GM19351 (cell line): ENCODE data around the gene IL11RA.

Experiments
- ATAC-seq: cut with Tn5 transposase; IDR thresholded peaks from one replicate; pipeline ENCODE4 v1.9.1; 2021; ENCODE audit warnings: mild to moderate bottlenecking, moderate library complexity; ENCODE audit not compliant: unreplicated experiment

IL11RA gene

DNA sequence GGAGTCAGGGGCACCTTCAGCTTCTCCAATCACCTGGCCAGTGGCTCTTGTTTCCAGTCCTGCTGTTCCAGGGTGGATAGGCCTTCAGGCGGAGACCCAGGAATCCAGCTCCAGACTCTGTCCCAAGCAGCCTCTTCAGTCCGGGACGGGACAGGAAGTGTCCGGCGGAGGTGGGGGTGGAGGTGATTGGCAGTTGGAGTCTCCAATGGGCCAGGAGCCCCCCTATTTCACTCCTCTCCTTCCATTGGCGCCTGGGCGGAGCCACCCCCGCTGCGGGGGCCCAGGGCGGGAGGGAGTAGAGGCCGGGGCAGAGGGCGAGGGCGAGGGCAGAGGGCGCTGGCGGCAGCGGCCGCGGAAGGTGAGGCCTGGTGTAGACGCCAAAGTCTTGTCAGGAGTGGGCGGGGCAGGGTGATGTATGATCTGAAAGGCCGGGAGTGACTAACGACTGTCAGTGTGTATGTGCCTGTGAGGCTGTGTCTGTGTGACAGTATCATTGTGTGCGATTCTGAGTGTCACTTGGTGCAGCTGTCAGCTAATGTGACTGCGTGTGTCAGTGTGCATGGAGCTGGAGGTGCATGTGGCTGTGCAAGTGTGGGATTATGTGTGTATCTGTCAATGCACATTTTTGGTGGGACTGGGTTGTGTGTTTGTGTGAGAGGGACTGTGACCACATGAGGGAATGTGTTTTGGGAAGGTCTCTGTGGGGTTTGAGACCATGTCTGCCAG, at the start of gene IL11RA:
Gene IL11RA (plus strand): TSS at position 310 of the 726 bp plus-strand sequence. CDS start 3,033 bp downstream, outside the sequence.
- ATAC-seq = peak; percentile 40

- peak; percentile 62 for ATAC-seq
These were observed 48.3 kb upstream of the IL11RA start for GRCh38 chr9:34603610-34604231.

DNA sequence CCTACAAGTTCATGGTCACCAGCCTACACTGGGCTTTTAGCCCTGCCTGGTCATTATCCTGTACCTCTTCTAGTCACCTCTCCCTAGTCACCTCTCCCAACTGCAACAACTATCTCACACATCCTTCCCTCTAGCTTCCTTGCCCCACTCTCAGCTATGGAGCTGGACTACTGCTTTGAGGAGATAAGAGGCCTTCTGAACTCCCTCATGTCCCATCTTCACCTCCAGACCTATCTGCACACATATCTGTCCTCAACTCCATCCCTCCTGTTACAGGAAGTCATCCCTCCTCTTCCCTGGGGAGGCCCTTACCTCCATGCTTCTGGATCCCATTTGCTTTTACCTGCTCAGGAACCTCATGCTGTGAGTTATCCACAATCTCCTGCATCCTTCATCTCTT, 45.8 kb upstream of the IL11RA start:
- no peak for ATAC-seq

GRCh38 chr9:34606905-34607304, 45.1 kb upstream of the IL11RA start:
- ATAC-seq = no peak

DNA sequence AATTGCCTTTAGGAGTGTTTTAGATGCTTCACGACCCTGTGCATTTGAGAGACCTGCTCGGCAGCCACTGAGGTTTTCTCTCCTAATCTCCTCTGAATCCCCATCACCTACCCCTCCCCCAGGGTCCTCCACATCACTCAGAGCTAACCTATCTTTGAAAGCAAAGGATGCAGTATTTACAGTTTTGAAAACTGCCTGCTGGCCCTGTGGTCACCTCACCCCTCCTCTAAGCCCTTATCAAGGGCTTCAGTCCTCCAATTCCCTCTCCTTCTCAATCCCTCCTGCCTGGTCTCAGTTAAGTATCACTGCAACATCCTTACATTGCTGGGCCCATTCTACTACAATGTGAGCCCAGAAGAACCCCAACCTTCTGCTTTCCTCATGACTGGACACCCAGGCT, 44.7 kb upstream of the IL11RA start:
- no peak for ATAC-seq

DNA sequence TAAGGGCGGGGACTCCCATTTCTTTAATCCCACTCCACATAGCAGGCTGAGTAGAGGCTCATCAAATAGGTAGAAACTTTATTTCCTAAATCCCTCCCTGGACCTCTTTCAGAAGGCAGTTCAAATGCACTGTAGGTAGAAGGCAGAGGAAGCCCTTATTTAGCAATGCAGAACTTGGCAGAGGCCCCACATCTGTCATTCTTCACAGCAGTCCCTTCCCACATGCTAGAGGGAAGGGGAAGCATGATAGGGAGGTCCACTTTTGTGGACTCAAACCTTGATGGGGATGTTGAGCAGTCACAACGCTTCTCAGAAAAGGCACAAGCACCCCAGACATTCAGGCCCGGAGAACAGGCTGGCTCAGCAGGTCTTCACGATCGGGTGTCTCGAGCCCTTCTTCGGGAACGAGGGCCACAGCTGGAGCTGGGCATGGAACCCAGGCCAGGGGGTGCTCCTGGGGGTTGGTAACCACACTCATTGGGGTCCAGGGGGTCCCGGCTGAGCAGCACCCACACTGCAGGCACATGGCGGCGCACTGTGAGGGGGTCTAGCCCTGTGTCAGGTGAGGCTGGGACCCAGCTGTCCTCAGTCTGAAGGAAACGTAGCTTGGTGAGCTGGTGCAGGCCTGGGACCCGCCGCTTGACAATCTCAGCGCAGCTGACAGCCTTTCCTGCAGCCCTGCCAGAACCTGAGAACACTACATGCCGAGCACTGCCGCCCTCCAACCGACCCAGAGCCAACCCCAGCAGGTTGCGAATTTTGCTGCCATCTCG, 41.4 kb upstream of the IL11RA start:
- ATAC-seq = no peak

- peak; percentile 16 for ATAC-seq
These were observed 40.7 kb upstream of the IL11RA start for GRCh38 chr9:34611251-34611810.

DNA sequence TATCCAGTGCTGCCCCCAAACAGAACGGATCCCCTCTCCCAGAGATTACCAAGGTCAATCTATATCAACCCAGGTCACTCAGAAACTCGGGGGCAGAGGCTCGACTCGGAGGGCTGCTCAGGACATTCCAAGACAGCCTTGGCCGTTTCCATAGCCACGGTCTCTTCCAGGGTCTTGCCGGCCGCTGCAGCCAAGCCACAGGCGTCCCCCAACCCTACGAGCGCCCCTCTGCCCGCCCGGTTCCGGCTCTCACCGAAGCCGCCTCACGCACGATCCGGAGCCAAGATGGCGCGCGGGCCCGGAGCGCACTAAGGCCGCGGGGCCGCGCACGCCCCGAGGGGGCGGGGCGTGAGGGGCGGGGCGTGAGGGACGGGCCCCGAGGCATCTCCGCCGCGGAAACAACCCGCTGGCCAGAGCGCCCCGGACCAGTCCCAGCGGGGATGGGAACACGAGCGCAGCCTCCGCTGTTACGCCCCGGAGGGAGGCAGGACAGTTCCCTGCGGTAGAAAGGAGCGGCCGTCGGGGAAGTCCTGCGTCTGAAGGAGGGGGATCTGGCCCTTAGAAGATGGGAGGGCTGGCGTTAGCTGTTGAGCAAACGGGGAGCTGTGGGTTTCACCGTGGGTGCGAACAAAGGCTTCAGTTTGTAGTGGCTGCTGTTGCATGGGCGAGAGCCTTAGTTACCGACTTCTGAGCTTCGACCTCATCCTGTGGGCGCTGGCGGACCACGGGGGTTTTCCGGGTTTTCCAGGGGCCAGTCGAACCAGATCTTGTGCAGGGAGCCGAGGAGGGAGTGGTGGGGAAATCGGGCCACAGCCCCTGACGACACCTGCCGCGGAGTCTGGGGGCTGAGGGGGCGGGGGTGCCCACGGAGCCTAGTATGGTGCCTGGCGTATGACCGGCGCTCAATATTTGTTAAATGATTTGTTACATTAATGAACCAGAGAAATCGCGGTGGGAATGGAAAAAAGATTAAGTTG, 39.9 kb upstream of the IL11RA start, which contains the start of gene RPP25L:
Gene RPP25L (minus strand): TSS at position 287 of the 977 bp plus-strand sequence. CDS start 801 bp downstream, outside the sequence.
- ATAC-seq = peak; percentile 85

GRCh38 chr9:34612788-34613390, 39.1 kb upstream of the IL11RA start:
- peak; percentile 48 for ATAC-seq

GRCh38 chr9:34615132-34615531, 36.9 kb upstream of the IL11RA start:
- ATAC-seq = no peak

- ATAC-seq = peak; percentile 100
These were observed 31.7 kb upstream of the IL11RA start, which contains the start of gene DCTN3 for GRCh38 chr9:34620061-34620994. DCTN3 (minus strand) TSS chr9:34620495; CDS start chr9:34620464, 31 bp downstream.

GRCh38 chr9:34623374-34624235, 28.4 kb upstream of the IL11RA start:
- no peak for ATAC-seq

- ATAC-seq = no peak
These were observed 27.4 kb upstream of the IL11RA start for GRCh38 chr9:34624475-34625185.

DNA sequence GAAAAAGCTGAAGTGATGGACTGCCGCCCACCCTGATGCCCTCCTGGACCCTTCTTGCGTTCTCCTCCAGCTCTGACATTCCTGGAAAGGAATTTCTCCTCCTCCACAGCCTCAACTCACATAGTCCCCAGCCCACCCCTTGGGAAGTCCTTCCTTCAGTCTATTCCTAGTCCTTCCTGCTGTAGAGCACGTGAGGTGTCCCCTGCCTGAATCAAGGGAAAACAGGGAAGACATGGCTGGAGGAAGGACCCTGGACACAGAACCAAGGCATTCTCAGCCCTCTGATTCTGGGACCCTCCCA, 26.8 kb upstream of the IL11RA start:
- ATAC-seq = no peak

GRCh38 chr9:34627716-34628655, 24.0 kb upstream of the IL11RA start:
- ATAC-seq = no peak
